ENCODE results near the gene CCNT1. TPM values are rescaled to one million over a fixed set of nuclear protein-coding genes. Genes with fewer than 3 reads are reported as not detected.
"Not testable (repeated sequence)": the region's sequence is repeated elsewhere in the genome, so short reads cannot be mapped to it uniquely, and the experiment has no call there.

CCNT1 gene
- total RNA-seq (2014; rRNA removed; shearing (Covaris generic)) = 25.4 and 25.7 TPM in 2 replicates

- peak; percentile 100 for DNase-seq (ENCODE audit: low read depth)
Measured at GRCh38 chr12:48716493-48717251, at the start of gene CCNT1. TSS of gene CCNT1 (minus strand) at chr12:48716707. CDS start at chr12:48716675, 32 bp downstream.

- no peak for DNase-seq (ENCODE audit: low read depth)
Measured at GRCh38 chr12:48765753-48766162, 49.3 kb upstream of the CCNT1 start.

DNA sequence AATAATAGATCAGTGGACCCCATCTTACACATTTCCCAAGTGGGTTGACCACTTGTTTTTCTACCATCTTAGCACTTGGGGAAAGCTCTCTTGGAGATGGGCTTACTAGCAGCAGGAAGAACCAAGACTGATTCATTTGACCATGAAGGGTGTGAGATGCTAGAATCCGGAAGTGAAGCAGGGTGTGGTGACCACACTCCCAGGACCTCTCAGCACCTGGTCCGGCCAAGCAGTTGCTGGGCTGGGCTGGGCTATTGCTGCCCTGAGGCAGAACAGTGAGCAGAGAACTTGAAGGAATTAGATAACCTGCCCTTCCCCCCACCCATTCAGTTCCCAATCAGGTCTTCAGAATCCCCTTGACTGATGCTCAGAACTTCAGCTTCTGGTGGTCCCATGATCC, 48.0 kb upstream of the CCNT1 start:
- no peak for DNase-seq (ENCODE audit: low read depth)

GRCh38 chr12:48758737-48759136, 42.2 kb upstream of the CCNT1 start:
- DNase-seq (ENCODE audit: low read depth) = no peak

GRCh38 chr12:48758186-48758585, 41.7 kb upstream of the CCNT1 start:
- no peak for DNase-seq (ENCODE audit: low read depth)

GRCh38 chr12:48750769-48751356, 34.4 kb upstream of the CCNT1 start:
- DNase-seq (ENCODE audit: low read depth) = no peak

GRCh38 chr12:48750215-48750614, 33.7 kb upstream of the CCNT1 start:
- no peak for DNase-seq (ENCODE audit: low read depth)

DNA sequence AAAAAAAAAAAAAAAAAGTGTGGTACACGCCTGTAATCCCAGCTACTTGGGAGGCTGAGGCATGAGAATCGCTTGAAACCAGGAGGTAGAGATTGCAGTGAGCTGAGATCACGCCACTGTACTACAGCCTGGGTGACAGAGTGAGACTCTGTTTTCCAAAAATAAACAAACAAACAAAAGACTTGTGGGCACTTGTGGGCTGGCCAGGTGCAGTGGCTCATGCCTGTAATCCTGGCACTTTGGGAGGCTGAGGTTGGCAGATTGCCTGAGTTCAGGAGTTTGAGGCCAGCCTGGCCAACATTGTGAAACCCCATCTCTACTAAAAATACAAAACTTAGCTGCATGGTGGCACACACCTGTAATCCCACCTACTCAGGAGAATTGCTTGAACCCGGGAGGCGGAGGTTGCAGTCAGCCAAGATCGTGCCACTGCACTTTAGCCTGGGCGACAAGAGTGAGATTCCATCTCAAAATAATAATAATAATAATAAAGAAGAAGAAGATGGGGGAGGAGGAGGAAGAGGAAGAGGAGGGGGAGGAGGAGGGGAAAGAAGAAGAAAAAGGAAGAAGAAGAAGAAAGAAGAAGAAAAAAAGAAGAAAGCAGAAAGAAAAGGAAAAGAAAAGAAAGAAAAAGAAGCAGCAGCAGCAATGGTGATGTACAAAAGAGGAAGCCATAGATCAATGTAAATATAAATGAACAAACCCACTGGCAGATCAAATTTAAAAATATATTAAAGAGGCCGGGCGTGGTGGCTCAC, 27.9 kb upstream of the CCNT1 start:
- DNase-seq (ENCODE audit: low read depth) = no peak

- no peak for DNase-seq (ENCODE audit: low read depth)
Measured at GRCh38 chr12:48739618-48740269, 23.2 kb upstream of the CCNT1 start.

- no peak for DNase-seq (ENCODE audit: low read depth)
Measured at GRCh38 chr12:48736456-48736855, 19.9 kb upstream of the CCNT1 start.

DNA sequence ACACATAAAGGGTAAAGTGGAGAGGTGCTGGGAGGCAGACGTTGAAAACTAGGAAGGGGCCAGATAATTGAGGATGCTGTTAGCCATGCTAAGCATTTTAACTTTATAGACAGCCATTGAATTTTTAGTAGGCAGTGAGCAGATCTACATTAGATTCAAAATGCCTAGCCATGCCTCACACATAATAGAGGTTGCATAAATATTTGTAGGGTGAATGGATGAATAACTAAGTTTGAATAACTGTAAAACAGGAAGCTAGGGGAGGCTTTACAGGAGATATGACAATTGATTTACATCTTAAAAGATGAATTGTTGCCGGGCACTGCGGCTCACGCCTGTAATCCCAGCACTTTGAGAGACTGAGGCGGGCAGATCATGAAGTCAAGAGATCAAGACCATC, 12.3 kb upstream of the CCNT1 start:
- DNase-seq (ENCODE audit: low read depth) = no peak

- not testable (repeated sequence) for DNase-seq (ENCODE audit: low read depth)
Measured at GRCh38 chr12:48720737-48721136, 4.2 kb upstream of the CCNT1 start.

DNA sequence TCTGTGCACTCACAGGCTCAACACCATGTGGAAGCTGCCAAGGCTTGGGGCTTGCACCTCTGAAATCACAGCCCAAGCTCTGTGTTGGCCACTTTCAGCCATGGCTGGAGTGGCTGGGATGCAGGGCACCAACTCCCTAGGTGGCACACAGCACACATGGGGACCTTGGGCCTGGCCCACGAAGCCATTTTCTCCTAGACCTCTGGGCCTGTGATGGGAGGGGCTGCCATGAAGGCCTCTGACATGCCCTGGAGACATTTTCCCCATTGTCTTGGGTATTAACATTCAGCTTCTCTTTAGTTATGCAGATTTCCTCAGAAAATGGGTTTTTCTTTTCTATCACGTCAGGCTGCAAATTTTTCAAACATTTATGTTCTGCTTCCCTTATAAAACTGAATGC, 3.7 kb upstream of the CCNT1 start:
- not testable (repeated sequence) for DNase-seq (ENCODE audit: low read depth)

- not testable (repeated sequence) for DNase-seq (ENCODE audit: low read depth)
Measured at GRCh38 chr12:48719002-48719401, 2.5 kb upstream of the CCNT1 start.

DNA sequence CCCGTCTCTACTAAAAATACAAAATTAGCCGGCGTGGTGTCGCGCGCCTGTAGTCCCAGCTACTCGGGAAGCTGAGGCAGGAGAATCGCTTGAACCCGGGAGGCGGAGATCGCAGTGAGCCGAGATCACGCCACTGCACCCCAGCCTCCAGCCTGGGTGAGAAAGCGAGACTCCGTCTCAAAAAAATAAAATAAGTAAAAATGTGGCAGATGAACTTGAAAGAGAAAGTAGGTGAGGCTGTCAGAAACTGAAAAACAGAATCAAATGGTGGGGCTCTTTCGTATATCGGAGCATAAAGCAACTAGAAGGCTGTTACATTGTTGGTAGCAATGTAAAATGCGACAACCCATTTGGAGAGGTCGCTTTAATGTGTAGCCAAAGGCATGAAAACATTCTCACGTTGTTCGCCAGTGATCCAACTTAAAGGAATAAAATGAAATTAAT, 767 bp upstream of the CCNT1 start:
- no peak for DNase-seq (ENCODE audit: low read depth)

DNA sequence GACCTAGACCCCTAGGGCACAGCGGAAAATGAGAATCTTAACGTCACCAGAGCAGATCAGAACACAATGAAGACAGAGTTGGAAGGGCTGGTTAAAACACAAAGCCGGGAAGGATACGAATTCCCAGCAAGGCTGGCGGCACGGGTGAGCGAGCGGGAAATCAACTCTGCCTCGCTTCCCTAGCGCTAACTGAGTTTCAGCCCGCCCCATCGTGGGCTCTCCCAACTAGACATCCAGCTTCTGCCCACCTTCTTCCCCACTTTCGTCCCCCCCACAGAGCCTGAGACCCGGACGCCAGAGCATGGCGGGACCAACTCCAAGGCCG, 377 bp downstream of the CCNT1 start:
- no peak for DNase-seq (ENCODE audit: low read depth)

- DNase-seq (ENCODE audit: low read depth) = no peak
Measured at GRCh38 chr12:48712209-48712608, 4.3 kb downstream of the CCNT1 start.

GRCh38 chr12:48698822-48699221, 17.7 kb downstream of the CCNT1 start:
- not testable (repeated sequence) for DNase-seq (ENCODE audit: low read depth)

DNA sequence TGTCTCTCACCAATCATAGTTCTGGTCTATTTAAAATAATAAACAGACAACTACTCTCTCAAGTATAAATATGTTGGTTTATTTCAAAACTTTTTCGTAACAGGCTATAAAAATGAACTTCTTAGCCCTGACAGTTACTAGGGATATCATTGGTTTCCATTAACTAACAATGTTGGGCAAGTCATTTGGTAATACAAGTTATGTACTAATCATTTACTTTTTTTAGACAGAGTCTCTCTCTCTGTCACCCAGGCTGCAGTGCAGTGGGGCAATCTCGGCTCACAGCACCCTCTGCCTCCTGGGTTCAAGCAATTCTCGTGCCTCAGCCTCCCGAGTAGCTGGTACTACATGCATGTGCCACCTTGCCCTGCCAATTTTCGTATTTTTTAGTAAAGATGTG, 19.9 kb downstream of the CCNT1 start:
- no peak for DNase-seq (ENCODE audit: low read depth)

DNA sequence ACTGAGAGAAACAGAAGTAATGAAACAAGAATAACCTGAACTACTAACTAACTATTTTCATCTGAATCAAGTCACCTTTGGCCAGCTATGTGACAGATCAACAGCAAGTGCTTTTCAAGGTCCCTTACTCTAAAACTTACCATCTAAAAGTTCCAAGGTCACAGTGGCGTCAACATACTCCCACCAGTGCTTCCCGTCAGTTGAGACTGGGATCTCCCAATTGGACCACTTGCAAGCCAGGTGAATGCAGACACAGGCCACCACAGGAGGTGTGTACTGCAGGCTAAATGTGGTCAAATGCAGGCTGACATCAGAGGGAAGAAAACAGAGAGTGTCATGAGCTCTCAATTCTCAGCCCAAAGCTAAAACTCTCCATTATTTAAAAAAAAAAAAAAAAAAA, 20.6 kb downstream of the CCNT1 start:
- DNase-seq (ENCODE audit: low read depth) = no peak

- DNase-seq (ENCODE audit: low read depth) = no peak
Measured at GRCh38 chr12:48694038-48694437, 22.5 kb downstream of the CCNT1 start.

- no peak for DNase-seq (ENCODE audit: low read depth)
Measured at GRCh38 chr12:48693572-48693971, 22.9 kb downstream of the CCNT1 start.

All from Daoy (cell line).